Measurements from ENCODE around the gene ITPRIPL2.

- TF ChIP-seq CTCF (IDR thresholded peaks at IDR 0.05 in 4 of 5, conservative IDR thresholded peaks at IDR 0.05 in 1 of 5) (peak in 1 of 5 experiments; percentile 25), POLR2A (IDR thresholded peaks at IDR 0.05) (no peak)
Measured at GRCh38 chr16:19115148-19116021, 1.6 kb downstream of the ITPRIPL2 start.
